Parathyroid adenoma (tissue), 2 donors: ENCODE results near the gene EIF6.

Experiments used
- H2AFZ ChIP-seq: fragments of 300-600 bp; sonication (generic); one replicate; pipeline ENCODE4 v1.7.0; 2017; ENCODE audit warnings: antibody characterized with exemption, mild to moderate bottlenecking
- H3K27ac ChIP-seq: fragments of 300-600 bp; sonication (generic); one replicate; pipeline ENCODE4 v1.7.0; 2017
- H3K27me3 ChIP-seq: fragments of 300-600 bp; sonication (generic); one replicate; pipeline ENCODE4 v1.7.0; 2017; ENCODE audit warnings: low read length; ENCODE audit not compliant: control insufficient read depth, insufficient read depth
- H3K36me3 ChIP-seq: fragments of 300-600 bp; sonication (generic); one replicate; pipeline ENCODE4 v1.7.0; 2017; ENCODE audit warnings: low read length; ENCODE audit not compliant: control insufficient read depth, insufficient read depth
- H3K4me1 ChIP-seq: fragments of 300-600 bp; sonication (generic); one replicate; pipeline ENCODE4 v1.7.0; 2017; ENCODE audit warnings: control low read depth
- H3K4me2 ChIP-seq: fragments of 300-600 bp; sonication (generic); one replicate; pipeline ENCODE4 v1.7.0; 2017; ENCODE audit warnings: low read length
- H3K4me3 ChIP-seq: fragments of 300-600 bp; sonication (generic); one replicate; pipeline ENCODE4 v1.7.0; 2017; ENCODE audit warnings: low read depth, low read length
- H3K79me2 ChIP-seq: fragments of 300-600 bp; sonication (generic); one replicate; pipeline ENCODE4 v1.7.0; 2017; ENCODE audit warnings: control low read depth
- H3K9ac ChIP-seq: fragments of 300-600 bp; sonication (generic); one replicate; pipeline ENCODE4 v1.7.0; 2017; ENCODE audit warnings: mild to moderate bottlenecking
- H3K9me3 ChIP-seq: fragments of 300-600 bp; sonication (generic); one replicate; pipeline ENCODE4 v1.7.0; 2017; ENCODE audit warnings: low read length; ENCODE audit not compliant: control insufficient read depth
- TF ChIP-seq, protein P1 (sequence below): fragments of 300-600 bp; sonication (generic); IDR thresholded peaks from one replicate; pipeline ENCODE4 v1.7.0; 2017; ENCODE audit warnings: antibody characterized with exemption, mild to moderate bottlenecking
- donor health status: primary hyperparathyroidism.

Gene EIF6

DNA sequence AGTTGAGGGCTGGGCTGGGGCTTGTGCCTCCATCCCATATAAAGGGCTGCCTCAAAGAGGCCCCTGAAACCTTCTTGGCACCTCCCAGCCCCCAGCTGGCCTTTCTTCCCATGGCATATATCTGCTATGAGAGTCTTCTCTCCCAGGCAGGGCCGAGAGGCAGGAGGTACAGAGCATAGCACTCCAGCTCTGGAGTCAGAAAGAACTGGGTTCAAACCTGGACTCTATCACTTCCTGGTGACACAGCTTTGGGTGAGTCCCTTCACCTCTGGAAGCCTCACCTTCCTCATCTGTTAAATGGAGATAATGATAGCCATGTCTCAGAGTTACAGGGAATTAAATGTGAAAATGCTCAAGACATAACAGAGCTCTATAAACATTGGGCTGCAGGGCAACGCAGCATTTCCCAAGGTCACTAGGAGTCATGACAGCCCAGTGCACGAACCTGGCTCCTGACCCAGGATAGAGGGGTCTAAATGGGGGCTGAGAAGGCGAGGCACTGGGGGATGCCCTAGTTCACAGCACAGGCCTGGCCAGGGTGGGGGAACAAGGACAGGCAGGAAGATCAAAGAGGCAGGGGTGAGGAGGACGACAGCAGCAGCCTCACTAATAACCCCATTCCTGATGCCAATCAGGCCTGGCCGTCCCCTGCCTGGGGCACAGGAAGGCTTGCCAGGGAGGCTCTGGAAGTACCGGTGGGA lies 5.8 kb upstream of the EIF6 start:
- Histone ChIP-seq H3K79me2 (no peaks in the 10 kb centered on the region), H3K9me3 (no peaks in the 10 kb centered on the region), H2AFZ (no peak overlapping the region), H3K36me3 (no peaks in the 10 kb centered on the region), H3K4me2 (no peak overlapping the region), H3K27ac (no peak overlapping the region), H3K4me1 (no peaks in the 10 kb centered on the region), H3K27me3 (no peaks in the 10 kb centered on the region), H3K9ac (no peak overlapping the region), H3K4me3 (no peak overlapping the region)
- TF ChIP-seq, protein P1, sequence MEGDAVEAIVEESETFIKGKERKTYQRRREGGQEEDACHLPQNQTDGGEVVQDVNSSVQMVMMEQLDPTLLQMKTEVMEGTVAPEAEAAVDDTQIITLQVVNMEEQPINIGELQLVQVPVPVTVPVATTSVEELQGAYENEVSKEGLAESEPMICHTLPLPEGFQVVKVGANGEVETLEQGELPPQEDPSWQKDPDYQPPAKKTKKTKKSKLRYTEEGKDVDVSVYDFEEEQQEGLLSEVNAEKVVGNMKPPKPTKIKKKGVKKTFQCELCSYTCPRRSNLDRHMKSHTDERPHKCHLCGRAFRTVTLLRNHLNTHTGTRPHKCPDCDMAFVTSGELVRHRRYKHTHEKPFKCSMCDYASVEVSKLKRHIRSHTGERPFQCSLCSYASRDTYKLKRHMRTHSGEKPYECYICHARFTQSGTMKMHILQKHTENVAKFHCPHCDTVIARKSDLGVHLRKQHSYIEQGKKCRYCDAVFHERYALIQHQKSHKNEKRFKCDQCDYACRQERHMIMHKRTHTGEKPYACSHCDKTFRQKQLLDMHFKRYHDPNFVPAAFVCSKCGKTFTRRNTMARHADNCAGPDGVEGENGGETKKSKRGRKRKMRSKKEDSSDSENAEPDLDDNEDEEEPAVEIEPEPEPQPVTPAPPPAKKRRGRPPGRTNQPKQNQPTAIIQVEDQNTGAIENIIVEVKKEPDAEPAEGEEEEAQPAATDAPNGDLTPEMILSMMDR: no peak

- Histone ChIP-seq H3K9ac (no peak overlapping the region), H3K27ac (no peak overlapping the region), H3K4me1 (peaks cover under 1% of the 10 kb centered on the region), H3K27me3 (no peaks in the 10 kb centered on the region), H2AFZ (no peak overlapping the region), H3K79me2 (peaks cover 6% of the 10 kb centered on the region), H3K9me3 (no peaks in the 10 kb centered on the region), H3K4me2 (no peak overlapping the region), H3K4me3 (no peak overlapping the region), H3K36me3 (no peaks in the 10 kb centered on the region)
- TF ChIP-seq, protein P1: no peak
These were observed 3.9 kb upstream of the EIF6 start for GRCh38 chr20:35288325-35289060.

DNA sequence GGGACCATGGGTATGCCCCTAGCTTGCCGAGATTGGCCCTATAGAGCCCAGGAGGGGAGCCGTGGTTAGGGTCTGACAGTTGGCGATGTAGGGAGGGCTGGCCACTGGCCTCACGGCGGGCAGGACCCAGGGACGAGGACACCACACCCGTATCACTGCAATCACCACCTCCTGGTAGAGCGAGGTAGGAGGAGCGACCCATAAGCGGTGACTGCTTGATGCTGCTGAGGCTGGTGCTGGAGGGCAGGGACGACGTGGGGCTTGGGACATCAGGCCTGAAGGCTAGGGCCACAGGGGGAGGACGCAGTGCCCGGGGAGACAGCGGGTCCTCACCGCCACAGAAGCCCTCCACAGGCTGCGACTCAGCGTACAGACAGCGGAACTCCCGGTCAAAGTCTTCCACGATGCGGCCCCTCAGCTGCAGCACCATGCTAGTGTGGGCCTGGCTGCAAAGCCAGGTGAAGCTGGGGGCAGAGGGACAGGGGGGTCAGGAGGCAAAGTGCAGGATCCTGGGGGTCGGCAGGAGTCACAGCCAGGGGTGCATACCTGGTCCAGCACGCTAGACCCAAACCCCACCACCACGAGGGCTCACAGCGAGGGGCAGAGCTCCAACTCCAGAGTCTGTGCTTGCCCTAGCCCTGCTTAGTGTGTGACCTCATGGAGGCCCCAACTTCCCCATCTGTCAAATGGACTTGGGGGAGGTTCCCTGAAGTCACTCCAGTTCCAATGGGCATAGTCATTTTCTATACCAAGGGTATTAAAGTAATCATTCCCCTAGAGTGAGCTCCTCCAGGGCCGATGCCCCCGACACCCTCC lies 3.1 kb upstream of the EIF6 start:
- no peak overlapping the region for H3K27ac ChIP-seq
- H3K9me3 ChIP-seq: no peaks in the 10 kb centered on the region
- no peaks in the 10 kb centered on the region for H3K27me3 ChIP-seq

DNA sequence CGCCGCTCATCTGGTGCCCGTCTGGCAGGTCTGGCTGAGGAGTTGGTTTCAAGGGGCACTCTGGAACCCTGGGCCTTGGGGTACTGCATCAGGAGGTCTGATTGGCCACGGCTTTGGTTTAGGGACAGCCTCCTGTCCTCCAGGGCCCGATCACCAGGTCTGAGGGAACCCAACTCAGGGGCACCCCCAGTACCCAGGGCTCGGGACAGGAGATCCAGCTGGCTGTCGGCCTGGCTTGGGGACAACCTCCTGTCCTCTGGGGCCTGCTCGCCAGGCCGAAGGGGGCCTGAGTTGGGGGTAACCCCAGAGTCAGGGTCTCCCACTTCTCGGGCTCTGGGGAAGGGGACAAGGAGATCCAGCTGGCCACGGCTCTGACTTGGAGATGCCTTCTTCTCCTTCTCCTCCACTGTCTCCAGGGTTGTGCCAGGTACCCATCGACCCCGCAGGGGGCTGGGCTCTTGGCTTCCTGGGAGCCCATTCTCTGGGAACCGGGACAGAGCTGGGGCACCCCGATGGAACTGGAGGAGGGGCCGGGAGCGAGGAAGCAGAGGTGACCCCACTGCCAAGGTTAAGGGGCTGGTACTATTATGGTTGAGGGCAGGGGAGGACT lies 2.4 kb upstream of the EIF6 start:
- no peak overlapping the region for H3K27ac ChIP-seq
- H3K9ac ChIP-seq: no peak overlapping the region
- no peak overlapping the region for H3K4me2 ChIP-seq
- H2AFZ ChIP-seq: no peak overlapping the region
- H3K4me1 ChIP-seq: peaks cover 3% of the 10 kb centered on the region
- peaks cover 14% of the 10 kb centered on the region for H3K79me2 ChIP-seq
- H3K4me3 ChIP-seq: no peak overlapping the region
- TF ChIP-seq, protein P1: no peak
- no peaks in the 10 kb centered on the region for H3K27me3 ChIP-seq
- H3K36me3 ChIP-seq: no peaks in the 10 kb centered on the region
- no peaks in the 10 kb centered on the region for H3K9me3 ChIP-seq

More for the DNA sequence above, 3.1 kb upstream of the EIF6 start:
- TF ChIP-seq, protein P1: no peak
- H3K36me3 ChIP-seq: no peaks in the 10 kb centered on the region
- H2AFZ ChIP-seq: no peak overlapping the region
- H3K79me2 ChIP-seq: peaks cover 8% of the 10 kb centered on the region
- H3K9ac ChIP-seq: no peak overlapping the region
- H3K4me2 ChIP-seq: no peak overlapping the region
- peaks cover 3% of the 10 kb centered on the region for H3K4me1 ChIP-seq
- H3K4me3 ChIP-seq: no peak overlapping the region
